ENCODE measurements around the gene NAT16. TPM values are rescaled to one million over a fixed set of nuclear protein-coding genes. Genes with fewer than 3 reads are reported as not detected.

The NAT16 gene
- total and polyA plus RNA-seq, 2 of the 13 experiments (the other 11 are each of a cell fraction or from before 2014, with no cell fraction given): 0.04 TPM; not detected in 1

DNA sequence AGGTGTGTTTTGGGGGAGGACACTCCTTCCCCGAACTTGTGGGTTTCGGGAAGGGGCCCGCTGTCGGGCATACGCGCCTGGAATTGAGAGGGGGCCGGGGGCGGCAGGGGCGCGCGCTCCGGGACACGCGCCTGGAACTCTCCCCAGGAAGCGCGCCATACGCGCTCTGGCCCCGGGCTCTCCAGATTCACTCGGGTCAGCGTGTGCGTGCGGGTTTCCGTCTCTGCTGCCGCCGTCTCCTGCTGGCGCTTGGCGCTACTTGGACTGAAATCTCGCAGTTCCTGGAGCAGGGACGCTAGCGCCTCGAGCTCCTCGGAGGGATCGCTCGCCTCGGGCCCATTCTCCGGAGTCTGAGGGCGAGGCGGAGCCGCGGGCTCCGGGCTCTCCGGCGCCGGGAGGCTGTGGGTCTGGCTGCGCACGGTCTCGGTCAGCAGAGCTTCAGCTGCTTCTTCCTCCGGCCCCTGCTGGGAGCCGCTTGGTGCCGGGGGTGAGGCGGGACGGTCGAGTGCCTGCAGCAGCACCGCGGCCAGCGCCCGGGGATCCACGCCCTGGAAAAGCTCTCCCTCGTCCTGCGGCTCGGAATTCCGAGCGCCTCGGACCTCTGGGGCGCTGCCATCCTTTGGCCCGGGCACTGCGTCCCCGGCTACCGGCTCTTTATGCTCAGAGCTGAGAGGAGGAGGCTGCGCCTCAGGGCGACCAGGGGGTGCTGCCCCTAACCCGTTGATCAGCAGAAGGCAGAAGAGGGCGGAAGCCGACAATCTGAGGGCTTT, 15.8 kb downstream of the NAT16 start (continued):
- TF ChIP-seq ZBTB8A (CRISPR knock-in tag; IDR thresholded peaks at IDR 0.05; ENCODE audit: borderline replicate concordance, low read depth) (no peak), ZSCAN12 (CRISPR knock-in tag; IDR thresholded peaks at IDR 0.05) (no peak), FOXO1 (CRISPR knock-in tag; IDR thresholded peaks at IDR 0.05) (no peak), CREB1 (IDR thresholded peaks at IDR 0.05) (no peak), CREB1 (CRISPR knock-in tag; IDR thresholded peaks at IDR 0.05) (no peak), CC2D1A (CRISPR knock-in tag; IDR thresholded peaks at IDR 0.05) (no peak), ZNF83 (CRISPR knock-in tag; IDR thresholded peaks at IDR 0.05; ENCODE audit: borderline replicate concordance) (no peak), EHMT2 (IDR thresholded peaks at IDR 0.05; ENCODE audit: borderline replicate concordance, low read depth, low read length) (0 out of 2 replicates have a peak, but pooled peaks have one; percentile 77), FOXM1 (CRISPR knock-in tag; IDR thresholded peaks at IDR 0.05) (no peak), ZNF543 (CRISPR knock-in tag; IDR thresholded peaks at IDR 0.05) (no peak), KMT2B (CRISPR knock-in tag; IDR thresholded peaks at IDR 0.05) (0 out of 2 replicates have a peak, but pooled peaks have one; percentile 15), SMAD3 (CRISPR knock-in tag; IDR thresholded peaks at IDR 0.05) (no peak), AGO1 (IDR thresholded peaks at IDR 0.05; ENCODE audit: low read depth, low read length, poor library complexity, severe bottlenecking) (peak; percentile 20), ZFP90 (CRISPR knock-in tag; IDR thresholded peaks at IDR 0.05; ENCODE audit: borderline replicate concordance) (no peak), SMAD9 (CRISPR knock-in tag; IDR thresholded peaks at IDR 0.05) (no peak), MIER2 (CRISPR knock-in tag; IDR thresholded peaks at IDR 0.05) (peak; percentile 94), ATRX (CRISPR knock-in tag; IDR thresholded peaks at IDR 0.05; ENCODE audit: borderline replicate concordance) (no peak), ZNF709 (CRISPR knock-in tag; IDR thresholded peaks at IDR 0.05) (no peak), YEATS2 (CRISPR knock-in tag; IDR thresholded peaks at IDR 0.05; ENCODE audit: borderline replicate concordance) (no peak), ZBTB42 (CRISPR knock-in tag; IDR thresholded peaks at IDR 0.05) (no peak), ZNF207 (IDR thresholded peaks at IDR 0.05; ENCODE audit: borderline replicate concordance) (no peak), RELA (CRISPR knock-in tag; IDR thresholded peaks at IDR 0.05) (no peak), ZSCAN31 (CRISPR knock-in tag; IDR thresholded peaks at IDR 0.05; ENCODE audit: low read depth) (no peak)
- TF ChIP-seq, protein P1, sequence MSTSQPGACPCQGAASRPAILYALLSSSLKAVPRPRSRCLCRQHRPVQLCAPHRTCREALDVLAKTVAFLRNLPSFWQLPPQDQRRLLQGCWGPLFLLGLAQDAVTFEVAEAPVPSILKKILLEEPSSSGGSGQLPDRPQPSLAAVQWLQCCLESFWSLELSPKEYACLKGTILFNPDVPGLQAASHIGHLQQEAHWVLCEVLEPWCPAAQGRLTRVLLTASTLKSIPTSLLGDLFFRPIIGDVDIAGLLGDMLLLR (CRISPR knock-in tag; IDR thresholded peaks at IDR 0.05): peak; percentile 38; the same call in 1 of the 2 replicates
- TF ChIP-seq, protein P2, sequence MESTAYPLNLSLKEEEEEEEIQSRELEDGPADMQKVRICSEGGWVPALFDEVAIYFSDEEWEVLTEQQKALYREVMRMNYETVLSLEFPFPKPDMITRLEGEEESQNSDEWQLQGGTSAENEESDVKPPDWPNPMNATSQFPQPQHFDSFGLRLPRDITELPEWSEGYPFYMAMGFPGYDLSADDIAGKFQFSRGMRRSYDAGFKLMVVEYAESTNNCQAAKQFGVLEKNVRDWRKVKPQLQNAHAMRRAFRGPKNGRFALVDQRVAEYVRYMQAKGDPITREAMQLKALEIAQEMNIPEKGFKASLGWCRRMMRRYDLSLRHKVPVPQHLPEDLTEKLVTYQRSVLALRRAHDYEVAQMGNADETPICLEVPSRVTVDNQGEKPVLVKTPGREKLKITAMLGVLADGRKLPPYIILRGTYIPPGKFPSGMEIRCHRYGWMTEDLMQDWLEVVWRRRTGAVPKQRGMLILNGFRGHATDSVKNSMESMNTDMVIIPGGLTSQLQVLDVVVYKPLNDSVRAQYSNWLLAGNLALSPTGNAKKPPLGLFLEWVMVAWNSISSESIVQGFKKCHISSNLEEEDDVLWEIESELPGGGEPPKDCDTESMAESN (CRISPR knock-in tag; conservative IDR thresholded peaks at IDR 0.05): no peak
- TF ChIP-seq, protein P3, sequence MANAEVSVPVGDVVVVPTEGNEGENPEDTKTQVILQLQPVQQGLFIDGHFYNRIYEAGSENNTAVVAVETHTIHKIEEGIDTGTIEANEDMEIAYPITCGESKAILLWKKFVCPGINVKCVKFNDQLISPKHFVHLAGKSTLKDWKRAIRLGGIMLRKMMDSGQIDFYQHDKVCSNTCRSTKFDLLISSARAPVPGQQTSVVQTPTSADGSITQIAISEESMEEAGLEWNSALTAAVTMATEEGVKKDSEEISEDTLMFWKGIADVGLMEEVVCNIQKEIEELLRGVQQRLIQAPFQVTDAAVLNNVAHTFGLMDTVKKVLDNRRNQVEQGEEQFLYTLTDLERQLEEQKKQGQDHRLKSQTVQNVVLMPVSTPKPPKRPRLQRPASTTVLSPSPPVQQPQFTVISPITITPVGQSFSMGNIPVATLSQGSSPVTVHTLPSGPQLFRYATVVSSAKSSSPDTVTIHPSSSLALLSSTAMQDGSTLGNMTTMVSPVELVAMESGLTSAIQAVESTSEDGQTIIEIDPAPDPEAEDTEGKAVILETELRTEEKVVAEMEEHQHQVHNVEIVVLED (CRISPR knock-in tag; IDR thresholded peaks at IDR 0.05; ENCODE audit: borderline replicate concordance): no peak
- TF ChIP-seq, protein P4, sequence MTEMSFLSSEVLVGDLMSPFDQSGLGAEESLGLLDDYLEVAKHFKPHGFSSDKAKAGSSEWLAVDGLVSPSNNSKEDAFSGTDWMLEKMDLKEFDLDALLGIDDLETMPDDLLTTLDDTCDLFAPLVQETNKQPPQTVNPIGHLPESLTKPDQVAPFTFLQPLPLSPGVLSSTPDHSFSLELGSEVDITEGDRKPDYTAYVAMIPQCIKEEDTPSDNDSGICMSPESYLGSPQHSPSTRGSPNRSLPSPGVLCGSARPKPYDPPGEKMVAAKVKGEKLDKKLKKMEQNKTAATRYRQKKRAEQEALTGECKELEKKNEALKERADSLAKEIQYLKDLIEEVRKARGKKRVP (CRISPR knock-in tag; IDR thresholded peaks at IDR 0.05): no peak
